Mesendoderm (in vitro differentiated cells): ENCODE data around the gene STX18.

Experiments used
- DNase-seq: peaks from one replicate; pipeline ENCODE4 v3.0.0; 2013
- H2AK5ac ChIP-seq: 2 replicates; pipeline ENCODE4 v1.6.1; 2013; ENCODE audit warnings: low read length, inconsistent platforms
- H2BK120ac ChIP-seq: 2 replicates; pipeline ENCODE4 v1.6.1; 2013; ENCODE audit warnings: low read depth, mild to moderate bottlenecking, low read length, moderate library complexity, mixed read lengths
- H2BK15ac ChIP-seq: replicated peaks from 2 replicates; pipeline ENCODE4 v1.6.1; 2013; ENCODE audit warnings: low read depth, mild to moderate bottlenecking, moderate library complexity
- H2BK5ac ChIP-seq: 2 replicates; pipeline ENCODE4 v1.6.1; 2013; ENCODE audit warnings: low read length, inconsistent platforms
- H3K18ac ChIP-seq: 2 replicates; pipeline ENCODE4 v1.6.1; 2013; ENCODE audit warnings: mild to moderate bottlenecking, low read length, mixed read lengths
- H3K23ac ChIP-seq: one replicate; pipeline ENCODE4 v1.6.1; 2013; ENCODE audit warnings: low read length
- H3K27ac ChIP-seq: 2 replicates; pipeline ENCODE4 v1.5.1; 2013; ENCODE audit warnings: low read depth, mild to moderate bottlenecking, inconsistent platforms, low read length, moderate library complexity
- H3K27me3 ChIP-seq: 2 replicates; pipeline ENCODE4 v1.6.1; 2013; ENCODE audit warnings: low read length, control low read depth, mild to moderate bottlenecking, inconsistent platforms; ENCODE audit not compliant: insufficient read depth, poor library complexity
- H3K36me3 ChIP-seq: 2 replicates; pipeline ENCODE4 v1.6.1; 2013; ENCODE audit warnings: low read length, inconsistent platforms; ENCODE audit not compliant: control insufficient read depth, insufficient read depth
- H3K4ac ChIP-seq: one replicate; pipeline ENCODE4 v1.6.1; 2013; ENCODE audit warnings: low read depth, mild to moderate bottlenecking, low read length, moderate library complexity
- H3K4me1 ChIP-seq: 2 replicates; pipeline ENCODE4 v1.6.1; 2013; ENCODE audit warnings: low read depth, low read length, inconsistent platforms; ENCODE audit not compliant: control insufficient read depth
- H3K4me2 ChIP-seq: 2 replicates; pipeline ENCODE4 v1.6.1; 2013; ENCODE audit warnings: low read length
- H3K4me3 ChIP-seq: 2 replicates; pipeline ENCODE4 v1.5.1; 2013; ENCODE audit warnings: mild to moderate bottlenecking, low read length
- H3K56ac ChIP-seq: one replicate; pipeline ENCODE4 v1.6.1; 2013; ENCODE audit warnings: low read length
- H3K79me1 ChIP-seq: 2 replicates; pipeline ENCODE4 v1.6.1; 2013; ENCODE audit warnings: low read length, inconsistent platforms
- H3K79me2 ChIP-seq: 2 replicates; pipeline ENCODE4 v1.6.1; 2013; ENCODE audit warnings: mild to moderate bottlenecking, low read length; ENCODE audit not compliant: control insufficient read depth, insufficient read depth
- H3K9ac ChIP-seq: 2 replicates; pipeline ENCODE4 v1.6.1; 2013; ENCODE audit warnings: low read length, inconsistent platforms
- H4K5ac ChIP-seq: one replicate; pipeline ENCODE4 v1.6.1; 2013; ENCODE audit warnings: low read length
- H4K8ac ChIP-seq: one replicate; pipeline ENCODE4 v1.6.1; 2013; ENCODE audit warnings: low read depth, mild to moderate bottlenecking, control low read depth, low read length, moderate library complexity
- WGBS: extraction: QIAGEN DNeasy Blood & Tissue Kit; methylation state at CpG from one replicate; pipeline ENCODE4 v1.1.7; 2013; ENCODE audit warnings: low lambda C conversion rate, missing lambda C conversion rate; ENCODE audit not compliant: insufficient coverage; ENCODE audit errors: extremely low coverage; 5-methylcytosine and 5-hydroxymethylcytosine counted together

The STX18 gene

DNA sequence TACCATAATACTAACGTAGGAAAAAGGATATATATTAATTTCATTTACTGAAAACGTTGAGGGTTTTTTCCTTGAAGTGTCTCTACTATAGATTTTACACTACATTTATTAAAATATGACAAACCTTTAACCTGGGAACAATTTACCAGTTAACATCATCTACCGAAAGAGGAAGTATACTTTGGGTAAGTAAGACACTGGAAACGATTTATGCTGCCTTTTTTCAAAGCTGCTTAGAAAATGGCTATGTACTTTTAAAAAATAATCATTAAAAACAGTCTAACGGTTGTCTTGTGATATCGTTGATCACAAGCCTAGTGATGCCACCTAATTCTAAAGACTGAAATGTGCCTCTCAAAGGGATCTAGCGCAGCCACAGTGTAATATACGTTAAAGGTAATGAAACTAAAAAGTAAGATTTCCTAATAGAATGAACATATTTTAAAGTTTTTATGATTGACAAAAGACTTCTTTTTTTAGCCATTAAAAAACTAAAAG is 50.4 kb downstream of the STX18 start:
- Histone ChIP-seq H3K23ac (no peak overlapping the region), H3K27ac (no peak overlapping the region), H2BK120ac (no peak overlapping the region), H3K79me1 (no peaks in the 10 kb centered on the region), H3K18ac (no peak overlapping the region), H3K4ac (no peak overlapping the region), H3K36me3 (no peaks in the 10 kb centered on the region), H2AK5ac (no peak overlapping the region), H3K4me2 (no peak overlapping the region), H2BK15ac (no peak overlapping the region), H4K8ac (no peak overlapping the region), H3K79me2 (no peaks in the 10 kb centered on the region), H3K4me3 (no peak overlapping the region), H3K9ac (no peak overlapping the region), H3K4me1 (no peaks in the 10 kb centered on the region), H2BK5ac (no peak overlapping the region), H3K27me3 (no peaks in the 10 kb centered on the region), H3K56ac (no peak overlapping the region), H4K5ac (no peak overlapping the region)
- DNase-seq, result no peak
- no CpG with 5 or more reads among the region's 8 CpGs for WGBS

DNA sequence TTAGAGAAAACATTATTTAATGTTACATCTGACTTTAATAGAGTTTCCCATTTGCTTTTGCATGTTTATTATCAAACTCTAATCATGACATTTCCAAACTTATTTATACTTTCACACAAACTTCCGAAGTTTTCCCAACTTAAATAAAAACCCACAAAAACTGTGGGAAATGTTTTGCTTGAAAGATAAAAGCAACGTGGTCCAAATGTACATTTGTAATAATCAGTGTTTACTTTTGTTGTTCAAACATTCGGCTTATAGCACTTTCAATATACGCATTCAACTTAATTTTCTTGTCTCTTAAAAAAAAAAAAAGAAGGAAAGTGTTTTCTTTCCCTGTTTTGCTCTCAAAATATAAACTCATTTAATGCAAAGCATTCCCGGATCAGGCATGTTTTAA is 51.0 kb downstream of the STX18 start:
- Histone ChIP-seq H3K4me2 (no peak overlapping the region), H3K79me1 (no peaks in the 10 kb centered on the region), H3K9ac (no peak overlapping the region), H3K4ac (no peak overlapping the region), H2BK5ac (no peak overlapping the region), H3K79me2 (no peaks in the 10 kb centered on the region), H3K36me3 (no peaks in the 10 kb centered on the region), H2AK5ac (no peak overlapping the region), H3K4me3 (no peak overlapping the region), H4K5ac (no peak overlapping the region), H4K8ac (no peak overlapping the region), H3K27ac (no peak overlapping the region), H3K23ac (no peak overlapping the region), H2BK120ac (no peak overlapping the region), H3K4me1 (no peaks in the 10 kb centered on the region), H3K56ac (no peak overlapping the region), H3K27me3 (no peaks in the 10 kb centered on the region), H2BK15ac (no peak overlapping the region), H3K18ac (no peak overlapping the region)
- WGBS, result 100% methylated on average over 1 of the region's 5 CpGs
- DNase-seq, result no peak

DNA sequence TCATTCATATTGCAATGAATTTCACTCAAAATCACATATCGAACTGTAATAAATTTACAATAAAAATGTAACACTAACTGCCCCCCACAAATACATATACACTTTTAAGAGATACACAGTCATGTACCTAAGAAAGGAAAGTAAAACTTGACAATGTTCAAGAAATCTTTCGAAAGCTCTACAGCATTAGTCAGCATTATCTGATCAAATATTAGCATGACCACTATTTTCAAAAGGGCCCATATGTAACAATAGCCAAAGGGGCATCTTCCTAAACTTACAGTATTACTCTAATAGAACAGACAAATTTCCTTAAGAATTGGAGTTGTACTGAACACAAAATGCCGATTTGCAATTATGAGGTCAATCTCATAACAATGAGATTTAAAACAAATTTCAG is 51.8 kb downstream of the STX18 start:
- Histone ChIP-seq H4K8ac (no peak overlapping the region), H3K4me1 (no peaks in the 10 kb centered on the region), H2AK5ac (no peak overlapping the region), H4K5ac (no peak overlapping the region), H2BK120ac (no peak overlapping the region), H3K4me2 (no peak overlapping the region), H3K18ac (no peak overlapping the region), H3K4ac (no peak overlapping the region), H3K9ac (no peak overlapping the region), H3K27ac (no peak overlapping the region), H2BK15ac (no peak overlapping the region), H3K36me3 (no peaks in the 10 kb centered on the region), H3K4me3 (no peak overlapping the region), H3K23ac (no peak overlapping the region), H3K79me1 (no peaks in the 10 kb centered on the region), H2BK5ac (no peak overlapping the region), H3K27me3 (no peaks in the 10 kb centered on the region), H3K79me2 (no peaks in the 10 kb centered on the region), H3K56ac (no peak overlapping the region)
- 100% methylated on average over 1 of the region's 3 CpGs for WGBS
- no peak for DNase-seq

DNA sequence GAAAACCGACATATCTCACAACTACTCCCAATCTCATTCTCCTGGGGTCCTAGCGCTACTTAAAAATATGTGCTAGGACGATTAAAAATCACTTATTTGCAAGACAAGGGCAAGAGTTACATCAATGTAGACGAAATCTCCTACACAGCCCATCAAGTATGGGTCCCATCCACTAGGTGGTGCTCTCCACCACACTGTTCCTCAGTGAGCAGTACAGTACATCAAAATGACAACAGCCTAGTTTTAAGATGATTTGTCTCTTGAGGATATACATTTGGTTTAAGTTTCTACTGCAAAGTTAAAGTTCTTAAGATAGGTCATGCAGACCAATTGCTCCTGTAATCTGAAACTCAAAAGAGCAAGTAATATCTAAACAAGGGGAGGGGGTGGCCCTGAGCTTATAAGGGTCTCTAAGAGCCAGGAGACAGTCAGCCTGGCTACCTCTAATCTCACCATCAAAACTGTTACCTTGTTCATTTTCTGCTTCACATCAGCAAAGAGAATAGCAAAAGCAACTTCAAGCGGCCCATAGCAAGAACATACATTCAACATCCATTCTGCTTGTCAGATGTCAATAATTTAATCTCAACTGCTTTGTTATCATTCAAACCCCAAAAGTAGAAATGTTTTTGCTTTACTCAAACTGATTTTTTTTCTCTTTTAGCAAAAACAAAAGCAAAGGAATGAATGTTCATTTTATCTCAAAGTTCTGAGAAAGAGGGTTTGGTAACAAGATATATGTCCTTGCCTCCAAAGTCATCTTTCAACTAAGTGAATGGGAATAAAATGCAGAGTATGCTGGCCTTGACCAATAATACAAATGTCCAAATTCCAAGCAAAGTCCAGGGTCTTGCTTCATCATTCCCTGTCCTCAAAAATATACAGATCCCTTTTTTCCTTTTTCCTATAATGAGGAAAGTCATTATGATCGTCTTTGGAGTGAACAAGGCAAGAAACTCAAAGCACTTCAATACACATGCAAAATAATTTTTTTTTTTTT is 53.1 kb downstream of the STX18 start:
- Histone ChIP-seq H2AK5ac (no peak overlapping the region), H3K4me1 (no peaks in the 10 kb centered on the region), H4K8ac (no peak overlapping the region), H4K5ac (no peak overlapping the region), H3K23ac (no peak overlapping the region), H3K4me3 (no peak overlapping the region), H3K9ac (no peak overlapping the region), H3K27me3 (no peaks in the 10 kb centered on the region), H2BK5ac (no peak overlapping the region), H3K36me3 (no peaks in the 10 kb centered on the region), H3K18ac (no peak overlapping the region), H2BK120ac (no peak overlapping the region), H3K79me1 (no peaks in the 10 kb centered on the region), H3K4me2 (no peak overlapping the region), H2BK15ac (no peak overlapping the region), H3K79me2 (no peaks in the 10 kb centered on the region), H3K27ac (no peak overlapping the region), H3K56ac (no peak overlapping the region), H3K4ac (no peak overlapping the region)
- no CpG with 5 or more reads among the region's 6 CpGs for WGBS
- DNase-seq, result peak; percentile 80

DNA sequence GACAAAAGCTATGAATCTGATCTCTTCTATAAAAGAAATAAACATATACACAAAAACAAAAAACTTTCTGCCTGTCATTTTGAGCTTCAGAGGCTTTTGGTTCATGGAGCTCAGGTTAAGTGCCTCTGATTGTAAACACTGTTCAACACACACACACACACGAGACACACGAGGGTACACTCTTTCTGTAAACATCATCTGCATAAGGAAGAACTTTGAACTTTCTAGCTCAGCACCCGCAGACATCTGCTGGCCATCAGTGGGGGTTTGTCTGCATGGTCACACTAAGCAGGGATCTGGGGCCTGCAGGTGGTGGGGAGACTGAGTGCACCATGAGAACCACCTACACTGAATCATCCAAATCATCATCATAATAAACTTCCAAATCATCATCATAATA is 54.9 kb downstream of the STX18 start:
- Histone ChIP-seq H3K56ac (no peak overlapping the region), H3K27ac (no peak overlapping the region), H3K27me3 (no peaks in the 10 kb centered on the region), H3K18ac (no peak overlapping the region), H3K4me1 (no peaks in the 10 kb centered on the region), H4K5ac (no peak overlapping the region), H2BK15ac (no peak overlapping the region), H3K36me3 (no peaks in the 10 kb centered on the region), H3K4me2 (no peak overlapping the region), H3K9ac (no peak overlapping the region), H3K23ac (no peak overlapping the region), H3K79me2 (no peaks in the 10 kb centered on the region), H2BK120ac (no peak overlapping the region), H2AK5ac (no peak overlapping the region), H3K79me1 (peaks cover 2% of the 10 kb centered on the region), H3K4me3 (no peak overlapping the region), H2BK5ac (no peak overlapping the region), H3K4ac (no peak overlapping the region), H4K8ac (no peak overlapping the region)
- WGBS, result no CpG with 5 or more reads among the region's 3 CpGs
- no peak for DNase-seq
